CD14-positive monocyte (primary cell): ENCODE measurements around the gene TANC1. TPM values are rescaled to one million over a fixed set of nuclear protein-coding genes. Genes with fewer than 3 reads are reported as not detected.

ENCODE experiments used
- DNase-seq, 3 donors: peaks; one replicate each; pipeline ENCODE4 v3.0.0-alpha.2; 2011 to 2022
- H2AFZ ChIP-seq: 2 replicates; pipeline ENCODE4 v1.6.0; 2012; ENCODE audit warnings: mild to moderate bottlenecking, low read depth, low read length, inconsistent platforms; ENCODE audit not compliant: insufficient read depth, poor library complexity, severe bottlenecking
- H3K27ac ChIP-seq, 2 donors: 1 replicate in 1 of 2; 2 replicates in 1 of 2; pipeline ENCODE4 v1.5.1; 2012 to 2013; ENCODE audit warnings: low read length in 2 of 2, control low read depth in 1 of 2, inconsistent platforms in 1 of 2, low read depth in 1 of 2, mild to moderate bottlenecking in 1 of 2
- H3K27me3 ChIP-seq, 2 donors: one replicate each; pipeline versions ENCODE4 v1.6.0 to v1.6.1; 2011 to 2013; ENCODE audit warnings: low read length in 2 of 2; ENCODE audit not compliant: control insufficient read depth in 2 of 2, insufficient read depth in 2 of 2
- H3K36me3 ChIP-seq, 2 donors: replicated peaks in 1 of 2; 1 replicate in 1 of 2; 2 replicates in 1 of 2; pipeline versions ENCODE4 v1.5.1 to v1.6.1; 2012 to 2013; ENCODE audit warnings: low read length in 2 of 2, control low read depth in 1 of 2, inconsistent platforms in 1 of 2, mild to moderate bottlenecking in 1 of 2; ENCODE audit not compliant: insufficient read depth in 2 of 2, control insufficient read depth in 1 of 2
- H3K4me1 ChIP-seq, 2 donors: 1 replicate in 1 of 2; 2 replicates in 1 of 2; pipeline versions ENCODE4 v1.5.1 to v1.6.1; 2012 to 2013; ENCODE audit warnings: low read length in 2 of 2, control low read depth in 1 of 2, inconsistent platforms in 1 of 2, mild to moderate bottlenecking in 1 of 2, moderate library complexity in 1 of 2; ENCODE audit not compliant: insufficient read depth in 2 of 2, control insufficient read depth in 1 of 2
- H3K4me2 ChIP-seq: replicated peaks from 2 replicates; pipeline ENCODE3; 2012; ENCODE audit warnings: low read length, moderate library complexity, mild to moderate bottlenecking; ENCODE audit not compliant: poor library complexity, severe bottlenecking; ENCODE audit errors: extremely low read depth
- H3K4me3 ChIP-seq, 3 experiments: fragments of 200-600 bp in 1 of 3; sonication (generic) in 1 of 3; replicated peaks in 1 of 3; 1 replicate in 2 of 3; 2 replicates in 1 of 3; pipeline ENCODE4 v1.5.1; 2011 to 2013; ENCODE audit warnings: low read length in 3 of 3, mild to moderate bottlenecking in 3 of 3, control low read depth in 2 of 3, low read depth in 2 of 3, inconsistent platforms in 1 of 3, moderate library complexity in 1 of 3
- H3K79me2 ChIP-seq: 2 replicates; pipeline ENCODE4 v1.6.0; 2012; ENCODE audit warnings: mild to moderate bottlenecking, control low read depth, inconsistent platforms, low read length, moderate library complexity; ENCODE audit not compliant: insufficient read depth
- H3K9ac ChIP-seq: 2 replicates; pipeline ENCODE4 v1.6.0; 2017; ENCODE audit warnings: low read length, mild to moderate bottlenecking; ENCODE audit not compliant: insufficient read depth, poor library complexity, severe bottlenecking
- H3K9me3 ChIP-seq, 2 donors: replicated peaks in 1 of 2; 1 replicate in 1 of 2; 2 replicates in 1 of 2; pipeline versions ENCODE4 v1.5.1 to v1.6.1; 2012 to 2013; ENCODE audit warnings: low read length in 2 of 2, control low read depth in 1 of 2; ENCODE audit not compliant: control insufficient read depth in 1 of 2, insufficient read depth in 1 of 2
- H4K20me1 ChIP-seq: 2 replicates; pipeline ENCODE4 v1.6.0; 2012; ENCODE audit warnings: mild to moderate bottlenecking, low read length, control low read depth, moderate library complexity; ENCODE audit not compliant: insufficient read depth
- H3K27ac Mint-ChIP-seq, 7 donors: one replicate each; pipeline ENCODE4 v1.8.0; 2020; ENCODE audit warnings: mild to moderate bottlenecking in 7 of 7, mixed read lengths in 7 of 7, moderate library complexity in 6 of 7, inconsistent platforms in 2 of 7
- H3K27me3 Mint-ChIP-seq, 3 donors: one replicate each; pipeline ENCODE4 v1.8.0; 2021 to 2022; ENCODE audit warnings: low read depth in 3 of 3, mild to moderate bottlenecking in 3 of 3, mixed read lengths in 3 of 3, moderate library complexity in 3 of 3, inconsistent platforms in 1 of 3
- H3K36me3 Mint-ChIP-seq, 2 donors: one replicate each; pipeline ENCODE4 v1.8.0; 2020; ENCODE audit warnings: mixed read lengths in 2 of 2, inconsistent platforms in 1 of 2, mild to moderate bottlenecking in 1 of 2
- H3K4me1 Mint-ChIP-seq: one replicate; pipeline ENCODE4 v1.8.0; 2020; ENCODE audit warnings: mild to moderate bottlenecking, mixed read lengths
- H3K4me3 Mint-ChIP-seq, 2 donors: one replicate each; pipeline ENCODE4 v1.8.0; 2020; ENCODE audit warnings: mild to moderate bottlenecking in 2 of 2, mixed read lengths in 2 of 2, moderate library complexity in 1 of 2
- H3K9me3 Mint-ChIP-seq, 7 donors: one replicate each; pipeline ENCODE4 v1.8.0; 2020 to 2022; ENCODE audit warnings: mixed read lengths in 7 of 7, mild to moderate bottlenecking in 6 of 7, moderate library complexity in 6 of 7, inconsistent platforms in 2 of 7
- WGBS: methylation state at CpG from one replicate; pipeline ENCODE4 v1.1.5; 2013; ENCODE audit warnings: missing lambda C conversion rate; ENCODE audit not compliant: insufficient coverage; 5-methylcytosine and 5-hydroxymethylcytosine counted together
- intact Hi-C, 2 donors: fragments of 100-400 bp; cut with micrococcal nuclease; formaldehyde crosslinking; loops; one replicate each; pipeline versions ENCODE4 v1.15.0 to v1.15.1; 2023
- polyA plus RNA-seq, 3 donors: library from polyadenylated mRNA; depleted of rRNA in 1 of 3; unstranded in 2 of 3; stranded (reverse) in 1 of 3; fragments of 300-500 nt in 2 of 3; fragments of >200 nt in 1 of 3; fragmentation: Illumina TruSeq in 2 of 3; gene quantifications; 1 replicate in 2 of 3; 2 replicates in 1 of 3; pipeline ENCODE4 v1.2.3, GENCODE V29; 2012 to 2021
- TF ChIP-seq, protein P1 (sequence below): fragments of 200-600 bp; IDR thresholded peaks from one replicate; pipeline ENCODE4 v1.8.0; 2022; ENCODE audit warnings: antibody characterized with exemption, mild to moderate bottlenecking

The TANC1 gene
- polyA plus RNA-seq, 3 donors: 0.04 TPM; not detected in 2

DNA sequence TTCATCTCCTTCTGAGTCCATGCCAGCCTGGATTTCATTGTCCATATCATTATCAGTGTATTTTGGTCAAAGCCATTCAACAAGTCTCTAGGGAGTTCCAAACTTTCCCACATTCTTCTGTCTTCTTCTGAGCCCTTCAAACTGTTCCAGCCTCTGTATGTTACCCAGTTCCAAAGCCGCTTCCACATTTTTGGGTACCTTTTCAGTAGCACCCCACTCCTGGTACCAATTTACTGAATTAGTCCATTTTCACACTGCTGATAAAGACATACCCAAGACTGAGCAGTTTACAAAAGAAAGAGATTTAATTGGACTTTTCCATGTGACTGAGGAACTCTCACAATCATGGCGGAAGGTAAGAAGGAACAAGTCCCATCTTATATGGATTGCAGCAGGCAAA lies 47.4 kb downstream of the TANC1 start:
- intact Hi-C loops: no loop called here
- no peak overlapping the region for H3K9ac ChIP-seq
- H3K27me3 ChIP-seq: no peaks in the 10 kb centered on the region
- no peak overlapping the region for H3K4me3 ChIP-seq
- no peaks in the 10 kb centered on the region for H3K4me1 Mint-ChIP-seq
- H3K27ac ChIP-seq: no peak overlapping the region
- H3K4me1 ChIP-seq: no peaks in the 10 kb centered on the region
- peaks cover 0 to 3% of the 10 kb centered on the region in 2 donors for H3K36me3 Mint-ChIP-seq
- H3K27ac Mint-ChIP-seq: no peak overlapping the region
- no peaks in the 10 kb centered on the region for H4K20me1 ChIP-seq
- TF ChIP-seq, protein P1, sequence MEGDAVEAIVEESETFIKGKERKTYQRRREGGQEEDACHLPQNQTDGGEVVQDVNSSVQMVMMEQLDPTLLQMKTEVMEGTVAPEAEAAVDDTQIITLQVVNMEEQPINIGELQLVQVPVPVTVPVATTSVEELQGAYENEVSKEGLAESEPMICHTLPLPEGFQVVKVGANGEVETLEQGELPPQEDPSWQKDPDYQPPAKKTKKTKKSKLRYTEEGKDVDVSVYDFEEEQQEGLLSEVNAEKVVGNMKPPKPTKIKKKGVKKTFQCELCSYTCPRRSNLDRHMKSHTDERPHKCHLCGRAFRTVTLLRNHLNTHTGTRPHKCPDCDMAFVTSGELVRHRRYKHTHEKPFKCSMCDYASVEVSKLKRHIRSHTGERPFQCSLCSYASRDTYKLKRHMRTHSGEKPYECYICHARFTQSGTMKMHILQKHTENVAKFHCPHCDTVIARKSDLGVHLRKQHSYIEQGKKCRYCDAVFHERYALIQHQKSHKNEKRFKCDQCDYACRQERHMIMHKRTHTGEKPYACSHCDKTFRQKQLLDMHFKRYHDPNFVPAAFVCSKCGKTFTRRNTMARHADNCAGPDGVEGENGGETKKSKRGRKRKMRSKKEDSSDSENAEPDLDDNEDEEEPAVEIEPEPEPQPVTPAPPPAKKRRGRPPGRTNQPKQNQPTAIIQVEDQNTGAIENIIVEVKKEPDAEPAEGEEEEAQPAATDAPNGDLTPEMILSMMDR: no peak
- H3K4me3 Mint-ChIP-seq: no peak overlapping the region
- no peak overlapping the region for H2AFZ ChIP-seq
- no peaks in the 10 kb centered on the region for H3K79me2 ChIP-seq
- WGBS: 100% methylated on average over 1 of the region's 2 CpGs
- H3K4me2 ChIP-seq: no peak overlapping the region
- no peaks in the 10 kb centered on the region for H3K36me3 ChIP-seq
- no peak for DNase-seq
- H3K9me3 ChIP-seq: peaks cover 20 to 26% of the 10 kb centered on the region in 2 donors
- H3K27me3 Mint-ChIP-seq: no peaks in the 10 kb centered on the region
- peaks cover 18 to 38% (median 33%) of the 10 kb centered on the region in 7 donors for H3K9me3 Mint-ChIP-seq

DNA sequence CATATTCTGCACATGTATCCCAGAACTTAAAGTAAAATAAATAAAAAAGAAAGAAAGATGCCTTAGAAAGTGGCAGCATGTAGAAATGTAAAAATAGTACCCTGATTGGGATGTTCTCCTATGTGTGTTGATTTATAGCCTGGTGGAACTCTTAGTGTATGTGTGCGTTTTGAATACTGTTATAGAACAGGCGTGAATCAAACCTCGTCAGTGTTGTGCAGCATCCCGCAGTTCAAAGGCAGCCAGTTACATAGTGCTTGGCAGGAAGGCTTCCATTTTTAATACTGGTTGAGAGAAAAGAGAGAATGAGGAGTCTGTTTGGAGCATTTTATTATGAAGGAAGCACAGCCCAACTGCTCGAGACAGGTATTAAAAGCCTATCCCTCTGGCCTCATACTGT lies 49.4 kb downstream of the TANC1 start:
- WGBS: 100% methylated on average over 3 of the region's 5 CpGs
- Histone ChIP-seq H3K79me2 (no peaks in the 10 kb centered on the region), H4K20me1 (no peaks in the 10 kb centered on the region), H3K27me3 (no peaks in the 10 kb centered on the region), H2AFZ (no peak overlapping the region), H3K9me3 (peaks cover 20 to 26% of the 10 kb centered on the region in 2 donors), H3K36me3 (no peaks in the 10 kb centered on the region), H3K9ac (no peak overlapping the region), H3K4me1 (no peaks in the 10 kb centered on the region), H3K4me2 (no peak overlapping the region), H3K27ac (no peak overlapping the region), H3K4me3 (no peak overlapping the region)
- no peak for DNase-seq
- Mint-ChIP-seq H3K9me3 (peaks cover 18 to 38% (median 33%) of the 10 kb centered on the region in 7 donors), H3K4me1 (no peaks in the 10 kb centered on the region), H3K36me3 (peaks cover 0 to 3% of the 10 kb centered on the region in 2 donors), H3K4me3 (no peak overlapping the region), H3K27ac (no peak overlapping the region), H3K27me3 (no peaks in the 10 kb centered on the region)
- TF ChIP-seq, protein P1: no peak
- intact Hi-C loops: no loop called here
